Measurements from ENCODE around the gene CYTH1. TPM values are rescaled to one million over a fixed set of nuclear protein-coding genes. Genes with fewer than 3 reads are reported as not detected.

CYTH1 gene
- total RNA-seq, 6 experiments from 2014 or later, result 7.7 to 15.3 (median 10.9) TPM

DNA sequence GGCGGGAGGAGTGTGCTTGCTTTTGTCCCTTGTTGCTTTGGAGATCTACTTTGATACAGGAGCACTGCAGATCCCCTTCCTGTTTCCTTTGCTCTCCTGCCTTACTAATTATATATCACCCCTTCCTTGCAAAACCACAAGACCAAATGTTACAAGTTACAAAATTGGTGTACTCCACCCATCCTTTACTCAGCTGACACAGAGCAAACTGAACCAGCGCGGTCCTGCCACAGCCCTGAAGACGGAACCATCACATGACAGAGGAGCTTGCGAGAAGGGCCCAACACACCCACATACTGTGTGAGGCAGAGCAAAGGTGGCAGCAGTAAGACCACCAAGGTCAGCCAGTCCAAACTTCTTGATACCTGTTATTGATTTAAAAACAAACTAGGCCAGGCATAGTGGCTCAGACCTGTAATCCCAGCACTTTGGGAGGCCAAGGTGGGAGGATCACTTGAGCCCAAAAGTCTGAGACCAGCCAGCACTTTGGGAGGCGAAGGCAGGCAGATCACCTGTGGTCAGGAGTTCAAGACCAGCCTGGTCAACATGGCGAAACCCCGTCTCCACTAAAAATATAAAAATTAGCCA, 33.2 kb downstream of the CYTH1 start:
- H3K27me3 Mint-ChIP-seq (ENCODE audit: insufficient read depth), result no peaks in the 10 kb centered on the region
- TF ChIP-seq, protein P1, sequence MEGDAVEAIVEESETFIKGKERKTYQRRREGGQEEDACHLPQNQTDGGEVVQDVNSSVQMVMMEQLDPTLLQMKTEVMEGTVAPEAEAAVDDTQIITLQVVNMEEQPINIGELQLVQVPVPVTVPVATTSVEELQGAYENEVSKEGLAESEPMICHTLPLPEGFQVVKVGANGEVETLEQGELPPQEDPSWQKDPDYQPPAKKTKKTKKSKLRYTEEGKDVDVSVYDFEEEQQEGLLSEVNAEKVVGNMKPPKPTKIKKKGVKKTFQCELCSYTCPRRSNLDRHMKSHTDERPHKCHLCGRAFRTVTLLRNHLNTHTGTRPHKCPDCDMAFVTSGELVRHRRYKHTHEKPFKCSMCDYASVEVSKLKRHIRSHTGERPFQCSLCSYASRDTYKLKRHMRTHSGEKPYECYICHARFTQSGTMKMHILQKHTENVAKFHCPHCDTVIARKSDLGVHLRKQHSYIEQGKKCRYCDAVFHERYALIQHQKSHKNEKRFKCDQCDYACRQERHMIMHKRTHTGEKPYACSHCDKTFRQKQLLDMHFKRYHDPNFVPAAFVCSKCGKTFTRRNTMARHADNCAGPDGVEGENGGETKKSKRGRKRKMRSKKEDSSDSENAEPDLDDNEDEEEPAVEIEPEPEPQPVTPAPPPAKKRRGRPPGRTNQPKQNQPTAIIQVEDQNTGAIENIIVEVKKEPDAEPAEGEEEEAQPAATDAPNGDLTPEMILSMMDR (IDR thresholded peaks at IDR 0.05), result no peak
- H3K4me1 Mint-ChIP-seq (ENCODE audit: low read depth), result peaks cover 37% of the 10 kb centered on the region
- H3K27ac Mint-ChIP-seq, result no peak overlapping the region
- H3K4me3 Mint-ChIP-seq, result no peak overlapping the region
- DNase-seq, result no peak
- no peaks in the 10 kb centered on the region for H3K9me3 Mint-ChIP-seq
- H3K36me3 Mint-ChIP-seq (ENCODE audit: low read depth), result no peaks in the 10 kb centered on the region

GRCh38 chr17:78748048-78748729, 33.9 kb downstream of the CYTH1 start:
- peak overlapping the region; percentile 3; the same call in 1 of the 2 replicates for H3K4me3 Mint-ChIP-seq
- H3K4me1 Mint-ChIP-seq (ENCODE audit: low read depth), result peaks cover 35% of the 10 kb centered on the region
- no peak for DNase-seq

DNA sequence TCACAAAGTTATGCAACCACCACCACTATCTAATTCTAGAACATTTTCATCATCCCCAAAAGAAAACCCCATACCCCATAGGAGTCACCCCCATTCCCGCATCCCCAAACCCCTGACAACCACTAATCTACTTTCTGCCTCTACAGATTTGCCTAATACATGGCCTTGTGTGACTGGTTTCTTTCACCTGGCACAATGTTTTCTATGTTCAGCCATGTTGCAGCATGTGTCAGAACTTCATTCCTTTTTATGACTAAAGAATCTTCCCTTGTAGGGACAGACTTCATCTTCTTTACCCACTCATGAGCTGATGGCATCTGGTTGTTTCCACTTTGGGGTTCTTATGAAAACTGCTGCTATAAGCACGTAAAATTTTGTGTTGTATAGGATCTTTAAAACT, 34.6 kb downstream of the CYTH1 start:
- Mint-ChIP-seq H3K36me3 (ENCODE audit: low read depth) (no peaks in the 10 kb centered on the region), H3K27me3 (ENCODE audit: insufficient read depth) (no peaks in the 10 kb centered on the region), H3K9me3 (no peaks in the 10 kb centered on the region), H3K27ac (no peak overlapping the region), H3K4me1 (ENCODE audit: low read depth) (peaks cover 35% of the 10 kb centered on the region), H3K4me3 (no peak overlapping the region)
- DNase-seq, result no peak
- TF ChIP-seq, protein P1 (IDR thresholded peaks at IDR 0.05), result no peak

More at GRCh38 chr17:78748048-78748729, 33.9 kb downstream of the CYTH1 start:
- Mint-ChIP-seq H3K9me3 (no peaks in the 10 kb centered on the region), H3K27ac (no peak overlapping the region), H3K27me3 (ENCODE audit: insufficient read depth) (no peaks in the 10 kb centered on the region), H3K36me3 (ENCODE audit: low read depth) (no peaks in the 10 kb centered on the region)
- TF ChIP-seq, protein P1 (IDR thresholded peaks at IDR 0.05), result no peak

DNA sequence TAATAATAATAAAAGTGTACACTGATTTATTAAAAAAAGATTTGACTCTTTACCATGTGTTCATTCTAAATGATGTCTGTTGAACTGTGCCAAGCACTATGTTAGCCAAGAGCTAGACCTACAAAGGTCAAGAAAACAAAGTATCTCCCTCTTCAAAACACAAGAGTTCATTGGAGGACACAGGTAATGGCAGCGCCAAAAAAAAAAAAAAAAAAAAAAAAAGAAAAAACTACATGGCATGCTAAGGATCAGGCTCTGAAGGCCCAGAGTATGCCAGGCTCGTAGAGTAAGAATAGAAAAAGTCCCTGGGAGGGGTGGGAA, 35.2 kb downstream of the CYTH1 start:
- TF ChIP-seq, protein P1 (IDR thresholded peaks at IDR 0.05), result no peak
- Mint-ChIP-seq H3K36me3 (ENCODE audit: low read depth) (no peaks in the 10 kb centered on the region), H3K4me3 (no peak overlapping the region), H3K4me1 (ENCODE audit: low read depth) (peaks cover 35% of the 10 kb centered on the region), H3K27me3 (ENCODE audit: insufficient read depth) (no peaks in the 10 kb centered on the region), H3K9me3 (no peaks in the 10 kb centered on the region), H3K27ac (no peak overlapping the region)
- no peak for DNase-seq

DNA sequence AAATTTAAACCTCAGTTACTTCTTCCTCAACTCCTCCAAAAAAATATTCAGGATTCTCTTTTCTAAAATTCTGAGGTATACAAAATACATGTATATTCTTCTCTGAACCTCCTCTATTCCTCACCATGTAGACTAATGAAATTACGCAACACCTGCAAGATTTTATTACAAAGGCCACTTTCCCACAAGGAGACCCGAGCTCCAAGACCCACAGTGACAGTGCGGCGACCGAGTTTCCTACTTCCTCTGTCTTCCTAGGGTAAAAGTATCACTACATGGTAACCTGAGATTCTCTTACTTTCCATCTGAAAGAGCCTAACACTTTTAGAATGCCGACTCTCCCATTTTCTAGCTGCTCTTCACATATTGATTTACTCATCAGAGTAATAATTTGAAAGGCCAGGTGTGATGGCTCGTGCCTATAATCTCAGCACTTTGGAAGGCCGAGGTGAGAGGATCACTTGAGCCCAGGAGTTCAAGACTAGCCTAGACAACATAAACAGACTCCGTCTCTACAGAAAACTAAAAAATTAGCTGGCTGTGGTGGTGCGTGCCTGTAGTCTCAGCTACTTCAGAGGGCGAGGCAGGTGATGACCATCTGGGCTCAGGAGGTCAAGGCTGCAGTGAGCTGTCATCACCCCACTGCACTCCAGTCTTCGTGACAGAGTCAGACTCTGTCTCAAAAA, 35.7 kb downstream of the CYTH1 start:
- no peaks in the 10 kb centered on the region for H3K36me3 Mint-ChIP-seq (ENCODE audit: low read depth)
- no peak for DNase-seq
- TF ChIP-seq, protein P1 (IDR thresholded peaks at IDR 0.05), result no peak
- H3K4me1 Mint-ChIP-seq (ENCODE audit: low read depth), result peaks cover 35% of the 10 kb centered on the region
- H3K27ac Mint-ChIP-seq, result no peak overlapping the region
- H3K4me3 Mint-ChIP-seq, result no peak overlapping the region
- H3K27me3 Mint-ChIP-seq (ENCODE audit: insufficient read depth), result no peaks in the 10 kb centered on the region
- no peaks in the 10 kb centered on the region for H3K9me3 Mint-ChIP-seq
